ENCODE data around the gene FAM78A.

GRCh38 chr9:131307974-131308373 is 31.7 kb upstream of the FAM78A start:
- TF ChIP-seq, protein P1, sequence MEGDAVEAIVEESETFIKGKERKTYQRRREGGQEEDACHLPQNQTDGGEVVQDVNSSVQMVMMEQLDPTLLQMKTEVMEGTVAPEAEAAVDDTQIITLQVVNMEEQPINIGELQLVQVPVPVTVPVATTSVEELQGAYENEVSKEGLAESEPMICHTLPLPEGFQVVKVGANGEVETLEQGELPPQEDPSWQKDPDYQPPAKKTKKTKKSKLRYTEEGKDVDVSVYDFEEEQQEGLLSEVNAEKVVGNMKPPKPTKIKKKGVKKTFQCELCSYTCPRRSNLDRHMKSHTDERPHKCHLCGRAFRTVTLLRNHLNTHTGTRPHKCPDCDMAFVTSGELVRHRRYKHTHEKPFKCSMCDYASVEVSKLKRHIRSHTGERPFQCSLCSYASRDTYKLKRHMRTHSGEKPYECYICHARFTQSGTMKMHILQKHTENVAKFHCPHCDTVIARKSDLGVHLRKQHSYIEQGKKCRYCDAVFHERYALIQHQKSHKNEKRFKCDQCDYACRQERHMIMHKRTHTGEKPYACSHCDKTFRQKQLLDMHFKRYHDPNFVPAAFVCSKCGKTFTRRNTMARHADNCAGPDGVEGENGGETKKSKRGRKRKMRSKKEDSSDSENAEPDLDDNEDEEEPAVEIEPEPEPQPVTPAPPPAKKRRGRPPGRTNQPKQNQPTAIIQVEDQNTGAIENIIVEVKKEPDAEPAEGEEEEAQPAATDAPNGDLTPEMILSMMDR (IDR thresholded peaks at IDR 0.05; ENCODE audit: low read depth, low read length): no peak
- no peak for TF ChIP-seq EZH2phosphoT487 (IDR thresholded peaks at IDR 0.05; ENCODE audit: low read depth)

Measured in OCI-LY3 (cell line).